GM18870 (cell line): ENCODE results near the gene PRKCH.

Source experiments
- ATAC-seq: cut with Tn5 transposase; IDR thresholded peaks from one replicate; pipeline ENCODE4 v1.9.1; 2021; ENCODE audit warnings: moderate library complexity; ENCODE audit not compliant: unreplicated experiment

PRKCH gene

DNA sequence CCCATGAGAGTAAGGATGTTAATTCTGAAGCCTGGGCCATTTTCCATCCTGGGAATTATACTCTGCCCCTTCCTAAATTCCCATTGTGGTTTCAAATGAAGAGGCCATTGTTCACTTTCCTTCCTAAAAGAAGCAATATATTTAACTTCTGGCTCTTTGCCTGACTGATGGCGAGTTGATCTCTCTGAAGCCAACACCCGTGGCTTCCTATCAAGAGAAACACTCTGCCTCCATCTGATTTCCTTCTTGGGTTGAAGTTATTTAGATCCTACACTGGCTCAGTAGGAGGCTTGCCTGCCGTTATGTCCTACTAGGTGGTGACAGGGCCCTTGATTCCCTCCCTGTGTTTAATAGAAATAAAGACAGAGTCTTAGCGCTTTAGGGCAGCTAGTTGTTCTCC is 97.4 kb downstream of the PRKCH start:
- ATAC-seq = no peak

DNA sequence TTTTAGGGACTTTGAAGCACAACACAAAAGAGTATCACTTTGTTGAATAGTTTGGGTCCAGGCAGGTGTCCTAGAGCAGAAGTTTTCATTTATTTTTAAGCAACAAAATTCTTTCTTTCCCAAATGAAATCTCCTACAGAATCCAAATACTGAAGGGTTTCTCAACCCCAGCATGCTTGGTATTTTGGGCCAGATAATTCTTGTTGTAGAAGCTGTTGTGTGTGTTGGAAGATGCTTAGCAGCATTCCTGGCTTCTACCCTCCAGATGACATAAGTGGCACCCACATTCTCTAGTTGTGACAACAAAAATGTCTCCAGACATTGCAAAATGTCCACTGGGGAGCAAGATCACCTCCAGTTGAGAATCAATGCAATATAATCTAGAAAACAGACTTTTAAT is 97.8 kb downstream of the PRKCH start:
- ATAC-seq = no peak

DNA sequence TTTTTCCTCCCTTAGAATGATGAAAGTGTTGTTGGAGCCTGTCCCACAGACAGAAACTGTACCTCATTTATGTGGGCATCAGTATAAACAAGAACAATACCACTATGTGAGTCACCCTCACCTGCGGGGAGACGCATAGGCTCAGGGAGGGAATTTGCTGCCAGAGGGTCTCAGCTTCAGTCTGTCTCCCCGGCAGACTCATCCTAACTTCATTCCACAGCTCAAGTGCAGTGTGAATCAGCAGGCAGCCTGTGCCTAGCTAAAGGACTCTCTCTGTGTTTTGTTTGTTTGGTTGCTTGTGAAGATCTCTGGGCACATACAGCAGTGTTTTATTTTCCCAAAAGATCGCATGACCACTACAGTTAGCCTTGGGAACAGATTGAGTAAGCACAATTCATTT is 98.9 kb downstream of the PRKCH start:
- no peak for ATAC-seq

DNA sequence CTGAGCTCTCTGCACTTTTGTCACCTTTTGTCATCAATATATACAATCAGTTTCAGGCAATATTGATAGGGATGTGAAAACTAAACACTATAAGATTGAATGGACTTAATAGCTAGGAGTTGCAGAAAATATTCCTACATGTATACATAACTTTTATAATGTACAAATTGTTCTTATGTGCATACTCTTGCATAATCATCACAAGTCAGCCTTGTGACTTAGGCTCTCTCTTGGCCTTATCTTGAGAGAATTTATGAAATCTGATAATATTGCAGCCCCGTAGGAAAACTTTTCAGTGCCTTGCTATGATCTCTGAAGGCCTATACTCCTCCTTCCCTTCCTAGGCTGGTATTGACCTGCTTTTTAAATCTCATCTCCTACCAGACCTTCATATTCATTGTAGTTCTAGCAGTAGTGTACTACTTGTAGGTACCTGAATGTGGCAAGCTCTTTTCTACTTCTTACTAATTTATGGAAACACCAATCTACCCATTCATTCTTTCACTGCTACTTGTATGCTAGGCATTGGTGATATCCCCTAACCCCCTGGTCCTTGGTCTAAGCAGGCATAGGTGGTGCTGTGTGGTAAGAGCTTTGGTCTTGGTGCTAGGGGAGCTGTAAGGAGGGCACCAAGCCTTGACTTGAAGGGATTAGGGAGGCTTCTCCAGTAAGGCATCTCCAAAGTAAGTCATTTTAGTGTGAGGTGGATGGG is 100.0 kb downstream of the PRKCH start:
- ATAC-seq = no peak

DNA sequence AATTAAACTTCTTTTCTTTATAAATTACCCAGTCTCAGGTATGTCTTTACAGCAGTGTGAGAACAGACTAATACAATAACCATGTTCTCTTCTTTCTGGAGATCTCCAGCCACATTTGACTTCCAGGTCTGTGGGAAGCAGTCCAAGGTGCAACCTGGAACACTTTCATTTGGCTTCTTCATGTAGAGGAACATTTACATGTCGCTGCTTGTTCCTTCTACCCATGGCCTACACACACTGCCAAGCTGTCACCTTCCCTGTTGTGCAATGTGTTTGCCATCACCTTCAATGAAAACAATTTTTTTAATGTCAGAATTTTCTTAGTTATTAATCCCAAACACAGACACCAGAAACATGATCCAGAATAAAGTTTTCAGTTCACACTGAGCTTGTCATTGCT is 104.7 kb downstream of the PRKCH start:
- ATAC-seq = no peak

DNA sequence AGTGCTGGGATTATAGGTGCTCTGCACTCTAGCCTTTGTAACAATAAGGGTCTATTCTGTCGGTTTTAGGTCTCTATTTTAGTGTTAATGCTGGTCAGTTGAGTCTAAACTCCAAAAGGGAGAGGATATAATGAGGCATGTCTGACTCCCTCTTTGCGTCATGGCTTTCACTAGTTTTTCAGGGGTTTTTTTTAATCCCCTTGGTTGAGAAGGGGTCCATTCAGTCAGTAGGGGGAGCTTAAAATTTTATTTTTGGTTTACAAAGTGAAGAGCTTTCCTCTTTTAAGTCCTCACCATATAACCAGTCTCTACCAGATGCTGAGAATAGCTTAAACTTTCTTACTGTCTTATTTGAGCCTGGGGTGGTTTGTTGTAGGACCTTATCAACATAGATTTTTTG is 106.9 kb downstream of the PRKCH start:
- no peak for ATAC-seq

DNA sequence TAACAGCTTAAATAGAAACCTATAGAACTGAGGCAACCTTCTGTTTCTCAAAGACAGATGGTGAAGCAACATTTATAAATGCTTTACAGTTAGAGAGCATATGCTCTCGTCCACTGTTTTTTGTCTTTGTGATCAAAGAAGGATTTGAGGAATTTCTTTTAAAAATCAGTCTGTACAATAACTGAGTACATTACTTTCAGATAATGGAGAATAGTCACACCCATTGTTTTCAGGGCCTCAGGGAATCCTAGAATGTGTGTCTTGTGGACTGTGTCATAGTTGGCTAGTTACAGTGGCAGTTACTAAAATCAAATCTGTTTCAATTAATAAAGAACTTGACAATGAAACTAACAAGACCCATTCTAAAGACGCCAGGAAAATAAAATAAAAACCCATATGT is 107.9 kb downstream of the PRKCH start:
- ATAC-seq = no peak

DNA sequence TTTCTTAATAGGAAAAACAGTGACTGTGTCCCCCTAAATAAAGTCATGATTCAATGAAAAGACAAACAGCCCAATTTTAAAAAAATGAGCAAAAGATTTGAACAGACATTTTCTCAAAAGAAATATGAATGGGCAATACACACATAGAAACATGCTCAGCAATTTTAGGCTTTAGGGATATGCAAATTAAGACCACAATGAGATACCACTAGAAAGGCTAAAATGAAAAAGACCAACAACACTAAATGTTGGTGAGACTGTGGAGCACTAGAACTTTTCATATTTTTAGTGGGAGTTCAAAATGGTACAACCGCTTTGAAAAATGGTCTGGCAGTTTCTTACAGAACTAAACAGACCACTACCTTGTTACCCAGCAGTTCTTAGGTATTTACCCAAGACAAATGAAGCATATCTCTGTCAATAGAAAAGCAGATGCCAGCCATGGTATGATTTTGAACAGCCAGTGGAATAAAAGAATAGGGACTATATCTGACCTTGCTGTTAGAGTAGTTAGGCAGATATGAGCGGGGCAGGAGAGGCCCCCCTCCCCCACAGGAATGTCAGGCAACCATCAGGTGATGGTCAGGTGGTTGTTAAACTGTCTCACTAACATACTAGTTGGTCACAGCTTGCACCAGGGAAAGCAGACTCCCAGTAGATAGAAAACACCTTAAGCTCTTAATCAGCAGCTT is 108.8 kb downstream of the PRKCH start:
- no peak for ATAC-seq

DNA sequence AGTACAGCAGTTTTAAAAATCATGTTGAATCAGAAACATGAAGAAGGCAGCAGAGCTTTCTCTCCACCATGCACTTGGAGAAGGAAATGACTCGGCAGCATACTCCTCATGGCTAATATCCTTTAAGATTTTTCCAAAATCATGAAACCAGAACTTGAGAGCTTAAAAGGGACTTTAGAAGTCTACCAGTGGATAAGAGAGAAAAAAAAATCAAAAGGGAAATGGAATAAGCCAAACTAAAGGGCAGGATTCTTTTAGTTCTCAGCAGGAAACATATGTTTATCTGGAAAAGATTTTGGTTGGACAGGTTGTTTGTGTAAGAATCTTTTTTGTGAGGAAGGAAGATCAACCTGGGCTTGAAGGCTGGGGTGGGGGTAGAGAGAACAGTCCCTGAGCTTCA is 111.8 kb downstream of the PRKCH start:
- ATAC-seq = no peak

DNA sequence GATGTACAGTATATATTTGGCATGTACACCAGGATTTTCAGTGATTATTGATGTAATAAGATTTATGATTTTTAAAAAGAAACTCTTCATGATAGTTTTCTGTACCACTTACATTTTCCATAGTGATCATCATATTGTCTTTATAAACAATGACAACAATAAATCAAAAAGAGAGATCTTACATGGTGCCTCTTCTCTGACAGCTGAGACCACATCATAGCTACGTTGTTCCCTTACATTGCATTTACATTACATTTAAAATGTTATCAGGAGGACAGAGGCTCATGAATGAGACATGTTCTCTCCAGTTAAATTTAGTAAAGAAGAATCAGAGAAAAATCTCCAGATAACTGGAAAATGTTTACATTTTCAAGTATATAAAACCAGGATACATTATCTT is 112.4 kb downstream of the PRKCH start:
- ATAC-seq = no peak

DNA sequence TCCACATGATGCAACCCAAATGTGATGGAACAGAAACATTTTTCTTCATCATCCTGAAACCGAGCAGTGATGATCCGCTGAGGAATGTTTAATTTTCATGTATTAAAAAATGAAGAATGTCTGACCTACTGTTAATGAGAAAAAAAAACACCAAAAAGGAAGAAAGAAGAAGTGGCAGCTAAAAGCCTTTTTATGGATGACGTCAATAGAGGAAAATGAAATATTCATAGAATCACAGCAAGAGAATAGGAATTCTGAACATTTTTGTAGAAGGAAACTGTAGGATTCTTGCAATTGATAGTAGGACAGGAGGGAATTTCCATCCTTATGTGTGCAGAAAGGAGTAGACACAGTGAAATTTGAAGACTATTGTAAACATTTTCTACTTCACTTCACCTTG is 112.9 kb downstream of the PRKCH start:
- ATAC-seq = no peak

DNA sequence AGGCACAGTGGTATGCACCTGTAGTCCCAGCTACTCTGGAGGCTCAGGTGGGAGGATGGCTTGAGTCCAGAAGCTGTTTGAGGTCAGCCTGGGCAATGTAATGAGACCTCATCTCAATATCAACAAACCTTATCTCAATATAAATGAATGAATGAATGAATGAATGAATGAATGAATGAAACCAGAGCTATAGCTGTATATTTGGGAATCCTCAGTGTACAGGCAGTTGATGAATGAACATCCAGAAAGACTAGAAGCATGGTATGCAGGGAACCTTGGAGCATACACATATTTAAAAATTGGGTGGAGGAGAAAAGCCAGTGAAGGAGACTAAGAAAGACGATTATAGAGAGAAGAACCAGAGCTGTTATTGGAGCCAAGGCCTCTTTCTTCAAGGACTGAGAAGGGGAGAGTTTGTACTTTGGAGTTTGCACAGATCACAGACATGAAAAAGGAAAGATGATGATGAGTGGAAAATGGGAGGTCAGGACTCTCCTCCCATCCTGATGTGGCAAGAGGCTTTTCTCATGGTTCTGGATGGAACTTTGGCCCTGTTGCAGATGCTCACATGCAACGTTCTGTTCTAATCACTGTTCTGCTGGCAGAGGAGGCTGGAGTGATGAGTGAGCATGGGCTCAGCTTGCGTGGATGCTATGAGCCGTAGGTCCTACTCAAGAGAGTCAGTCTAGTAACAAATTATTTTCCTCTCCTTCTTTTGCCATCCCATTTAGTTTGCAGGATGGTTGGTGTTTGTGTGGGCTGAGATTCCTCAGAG is 114.4 kb downstream of the PRKCH start:
- ATAC-seq = no peak

DNA sequence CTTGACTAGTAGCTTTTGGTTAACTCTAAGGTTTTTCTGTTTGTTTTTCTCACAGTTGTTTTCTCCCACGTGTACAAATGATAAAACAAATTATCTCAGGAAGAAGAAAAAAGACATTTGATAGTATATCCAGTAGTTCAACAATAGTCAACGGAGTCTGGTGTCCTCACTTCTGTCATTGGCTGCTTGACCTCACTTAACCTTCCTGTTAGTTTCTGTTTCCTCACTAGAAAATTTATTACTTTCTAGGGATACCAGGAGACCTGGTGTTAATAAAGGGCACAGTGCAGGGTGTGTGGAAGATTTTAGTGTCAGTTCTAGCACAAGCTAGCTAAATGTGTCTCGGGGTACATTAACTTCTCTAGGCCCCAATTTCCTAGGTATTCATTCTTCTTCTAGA is 116.0 kb downstream of the PRKCH start:
- no peak for ATAC-seq

DNA sequence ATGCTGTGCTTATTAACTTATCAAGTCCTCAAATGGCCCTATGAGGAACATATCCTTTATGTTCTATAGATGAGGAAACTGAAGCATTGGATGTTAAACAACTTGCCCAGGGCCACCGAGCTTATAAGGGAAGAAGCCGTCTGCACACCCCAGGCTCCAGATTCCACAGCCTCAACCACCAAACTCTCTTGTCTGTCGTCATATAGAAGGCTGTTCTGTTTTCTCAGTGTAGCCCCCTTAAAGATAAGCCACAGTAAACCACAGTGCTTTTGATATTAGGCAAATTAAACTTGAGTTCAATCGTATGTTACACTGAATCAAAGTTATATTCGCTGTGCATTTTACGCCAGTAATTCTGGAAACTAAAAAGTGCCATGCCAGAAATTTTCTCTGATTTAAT is 116.7 kb downstream of the PRKCH start:
- ATAC-seq = no peak

DNA sequence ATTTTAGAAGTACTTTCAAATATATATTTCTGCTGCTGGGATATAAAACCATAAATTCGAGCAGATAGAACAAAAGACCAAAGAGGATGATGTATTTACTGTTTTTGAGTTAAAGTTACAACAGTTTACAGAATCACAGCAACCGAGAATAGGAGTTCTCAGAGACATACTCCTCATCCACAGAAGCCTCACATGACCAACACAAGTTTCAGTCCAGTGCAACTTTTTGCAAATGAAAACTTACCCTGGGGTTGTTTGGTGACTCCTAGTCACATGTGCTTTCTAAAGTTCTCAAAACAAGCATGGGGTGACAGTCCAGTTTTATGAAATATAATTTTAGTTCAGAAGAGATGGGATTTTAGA is 117.1 kb downstream of the PRKCH start:
- ATAC-seq = peak; percentile 53

DNA sequence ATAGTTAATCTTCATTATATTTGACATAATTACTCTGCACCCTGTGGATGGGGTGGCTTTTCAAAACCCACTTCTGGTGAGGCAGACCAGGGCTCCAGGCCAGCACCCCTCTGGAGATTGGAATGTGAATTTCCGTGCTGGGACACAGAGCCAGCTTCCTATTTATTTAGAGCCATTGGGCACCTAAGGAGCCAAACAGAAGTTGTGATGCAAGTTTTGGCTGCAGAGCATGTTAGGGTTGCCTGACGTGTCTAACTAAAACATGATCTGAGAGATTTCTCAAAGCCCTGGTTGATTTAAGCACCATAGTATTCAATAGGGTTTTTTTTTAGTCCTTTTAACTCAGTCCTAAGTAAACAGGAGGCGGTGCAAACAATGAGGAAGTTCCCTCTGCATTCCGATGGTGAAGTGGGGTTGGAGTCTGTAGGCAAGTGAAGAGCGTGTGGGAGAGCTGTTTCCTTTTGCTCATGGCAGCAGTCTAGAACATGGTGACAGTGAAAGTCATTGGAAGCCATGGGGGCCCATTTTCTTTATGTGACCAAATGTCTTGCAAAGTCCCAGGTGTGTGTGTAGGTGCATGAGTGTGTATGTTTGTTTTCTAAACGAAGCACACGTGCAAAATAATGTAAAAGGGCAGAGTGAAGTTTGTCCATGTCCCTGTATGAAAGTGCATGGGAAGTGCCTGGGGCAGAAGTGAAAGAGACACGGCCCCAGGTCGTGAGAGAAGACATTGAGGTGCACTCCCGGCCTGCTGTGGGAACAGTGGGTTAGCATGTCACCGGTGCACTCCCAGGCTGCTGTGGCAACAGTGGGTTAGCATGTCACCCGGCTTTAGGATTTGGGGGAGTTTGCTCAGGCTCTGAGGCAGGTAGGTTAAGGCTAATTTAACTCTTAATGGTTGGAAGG is 117.7 kb downstream of the PRKCH start:
- peak; percentile 41 for ATAC-seq

DNA sequence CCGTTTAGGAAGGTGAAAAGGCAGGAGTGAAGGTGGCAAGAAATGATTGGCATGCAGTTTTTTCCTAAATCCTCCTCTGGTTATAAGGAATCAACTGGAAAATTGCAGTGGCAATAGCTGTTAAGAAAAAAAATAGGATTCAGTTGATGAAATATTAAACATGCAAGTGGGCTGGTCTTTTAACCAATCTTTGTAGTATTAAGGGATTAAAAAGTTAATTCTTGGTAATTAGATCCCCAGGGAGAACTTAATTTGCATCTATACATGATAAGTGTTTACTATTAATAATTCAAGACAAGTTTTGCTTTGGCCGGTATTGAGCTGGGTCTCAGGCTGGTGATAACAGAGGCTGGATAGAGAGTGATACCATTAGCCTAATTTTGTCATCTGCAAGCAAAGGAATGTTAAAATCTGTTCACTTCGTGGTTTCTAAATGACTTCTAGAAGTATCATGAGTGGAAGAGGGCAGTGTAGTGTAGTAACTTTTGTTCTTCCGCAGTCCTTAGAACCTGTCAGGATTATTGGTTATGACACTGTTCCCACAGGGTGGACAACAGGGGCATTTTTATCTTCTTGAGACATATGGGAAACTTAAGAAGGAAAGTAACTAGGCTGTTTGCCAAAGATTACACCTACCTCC is 118.5 kb downstream of the PRKCH start:
- no peak for ATAC-seq

DNA sequence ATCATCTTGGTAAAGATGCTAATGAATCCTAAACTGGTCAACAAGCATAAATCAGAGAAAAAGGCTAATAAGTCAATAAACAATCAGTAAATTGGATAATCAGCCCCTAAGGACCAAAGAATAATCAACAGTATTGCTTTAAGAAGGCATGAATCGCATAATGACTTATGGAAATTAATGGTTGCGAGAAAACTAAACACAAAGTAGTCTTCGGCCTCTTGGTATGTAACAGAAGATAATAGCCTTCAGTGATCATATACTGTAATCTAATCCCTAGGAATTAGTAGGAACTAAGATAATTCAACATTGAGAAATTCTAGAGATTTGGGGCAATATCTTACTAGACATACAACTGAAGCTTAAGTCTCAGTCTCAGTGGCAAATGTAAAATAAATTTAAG is 122.1 kb downstream of the PRKCH start:
- no peak for ATAC-seq

DNA sequence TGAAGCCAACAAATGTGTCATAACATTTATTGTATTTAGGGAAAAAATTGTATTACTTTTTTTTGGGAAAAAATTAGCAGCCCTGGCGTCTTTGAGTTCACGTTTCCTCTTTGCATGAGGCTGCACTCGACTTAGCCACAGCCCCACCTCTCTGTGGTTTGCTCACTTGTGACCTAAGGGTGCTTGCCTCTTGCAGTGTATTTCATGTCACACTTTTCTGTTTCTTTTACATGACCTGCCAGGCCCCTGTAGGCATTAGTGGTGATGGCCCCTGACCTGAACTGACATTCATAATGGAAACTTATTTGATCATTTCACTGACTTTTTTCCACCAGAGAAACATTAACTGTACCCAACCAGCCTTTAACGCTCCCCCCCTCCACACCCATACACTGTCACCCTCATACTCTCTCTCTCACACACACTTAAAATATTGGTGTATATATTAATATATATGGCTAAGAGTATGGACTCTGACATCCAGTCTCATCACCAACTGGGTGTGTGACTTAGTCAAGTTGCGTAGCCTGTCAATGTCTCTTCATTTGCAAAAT is 122.9 kb downstream of the PRKCH start:
- peak; percentile 85 for ATAC-seq

DNA sequence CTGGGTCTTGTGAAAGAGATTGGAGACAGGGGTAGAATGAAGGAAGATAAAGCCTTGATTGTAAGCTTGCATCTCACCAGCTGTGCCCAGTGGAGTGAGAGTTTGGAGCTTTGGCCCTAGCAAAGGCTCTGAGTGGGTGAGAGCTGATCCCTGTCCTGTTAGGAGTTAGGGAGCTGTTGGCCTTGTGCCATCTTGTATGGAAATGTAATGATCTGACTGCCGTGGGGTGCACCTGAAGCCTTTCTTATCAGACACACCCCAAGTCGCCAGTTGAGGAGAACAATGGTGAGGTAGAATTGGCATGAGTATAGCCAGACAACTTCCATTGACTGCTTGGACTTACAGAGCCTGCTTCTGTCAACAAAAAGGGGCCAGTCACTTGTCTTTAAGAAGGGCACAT is 130.1 kb downstream of the PRKCH start:
- no peak for ATAC-seq
